IPS DF 6.9 (cell line): ENCODE data around the gene TNRC6A.
"Not testable (repeated sequence)": the region's sequence is repeated elsewhere in the genome, so short reads cannot be mapped to it uniquely, and the experiment has no call there.

ENCODE experiments used
- DNase-seq: peaks from one replicate; pipeline ENCODE4 v3.0.0-alpha.2; 2013; ENCODE audit warnings: low read depth, low spot score
- H3K27ac ChIP-seq: one replicate; pipeline ENCODE4 v1.5.1; 2013; ENCODE audit warnings: low read length, control low read depth
- H3K27me3 ChIP-seq: 2 replicates; pipeline ENCODE4 v1.6.1; 2013; ENCODE audit warnings: mild to moderate bottlenecking, low read length; ENCODE audit not compliant: control insufficient read depth, insufficient read depth
- H3K36me3 ChIP-seq: 2 replicates; pipeline ENCODE4 v1.6.1; 2013; ENCODE audit warnings: low read length; ENCODE audit not compliant: control insufficient read depth, insufficient read depth
- H3K4me1 ChIP-seq: 2 replicates; pipeline ENCODE4 v1.6.1; 2013; ENCODE audit warnings: low read length; ENCODE audit not compliant: control insufficient read depth, insufficient read depth
- H3K4me3 ChIP-seq: 2 replicates; pipeline ENCODE4 v1.5.1; 2013; ENCODE audit warnings: mild to moderate bottlenecking, low read length
- H3K9me3 ChIP-seq: 2 replicates; pipeline ENCODE4 v1.6.1; 2013; ENCODE audit warnings: low read length, inconsistent platforms; ENCODE audit not compliant: control insufficient read depth, insufficient read depth
- WGBS: extraction: QIAGEN DNeasy Blood & Tissue Kit; methylation state at CpG from one replicate; pipeline ENCODE4 v1.1.7; 2013; ENCODE audit warnings: mixed read lengths, missing lambda C conversion rate; ENCODE audit not compliant: insufficient read length, insufficient coverage; 5-methylcytosine and 5-hydroxymethylcytosine counted together

TNRC6A gene

GRCh38 chr16:24696699-24697098, 32.8 kb upstream of the TNRC6A start:
- no peaks in the 10 kb centered on the region for H3K4me1 ChIP-seq
- H3K9me3 ChIP-seq, result no peaks in the 10 kb centered on the region
- H3K27me3 ChIP-seq, result no peaks in the 10 kb centered on the region
- WGBS, result no CpG with 5 or more reads among the region's 5 CpGs
- no peak for DNase-seq
- no peak overlapping the region for H3K4me3 ChIP-seq
- H3K36me3 ChIP-seq, result no peaks in the 10 kb centered on the region
- H3K27ac ChIP-seq, result no peak overlapping the region

DNA sequence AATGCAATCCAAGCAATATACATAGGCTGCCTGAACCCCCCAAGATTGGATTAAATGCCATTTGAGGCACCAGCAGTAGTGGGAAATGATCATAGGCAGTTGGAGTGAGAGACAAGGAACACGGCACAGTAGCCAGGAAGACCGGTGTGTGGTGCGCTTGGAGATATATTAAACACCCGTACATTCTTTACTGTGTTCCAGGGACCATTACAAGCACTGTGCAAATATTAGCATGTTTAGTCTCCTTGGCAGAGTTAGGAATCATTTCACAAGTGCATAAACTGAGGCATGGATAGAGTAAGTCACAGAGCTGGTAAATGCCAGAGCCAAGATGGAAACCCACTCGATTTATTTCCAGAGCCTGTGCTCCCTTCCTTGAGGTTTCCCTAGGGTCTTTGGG, 31.1 kb upstream of the TNRC6A start:
- DNase-seq, result no peak

GRCh38 chr16:24699151-24699723, 30.2 kb upstream of the TNRC6A start:
- H3K36me3 ChIP-seq, result no peaks in the 10 kb centered on the region
- no peaks in the 10 kb centered on the region for H3K27me3 ChIP-seq
- no peaks in the 10 kb centered on the region for H3K4me1 ChIP-seq
- no peak for DNase-seq
- no CpG with 5 or more reads among the region's 7 CpGs for WGBS
- no peaks in the 10 kb centered on the region for H3K9me3 ChIP-seq
- no peak overlapping the region for H3K27ac ChIP-seq
- H3K4me3 ChIP-seq, result no peak overlapping the region

More for the DNA sequence above, 31.1 kb upstream of the TNRC6A start:
- Histone ChIP-seq H3K4me3 (no peak overlapping the region), H3K4me1 (no peaks in the 10 kb centered on the region), H3K27me3 (no peaks in the 10 kb centered on the region), H3K36me3 (no peaks in the 10 kb centered on the region), H3K27ac (no peak overlapping the region), H3K9me3 (no peaks in the 10 kb centered on the region)
- WGBS, result no CpG with 5 or more reads among the region's 5 CpGs

GRCh38 chr16:24700549-24701392, 28.7 kb upstream of the TNRC6A start:
- no peaks in the 10 kb centered on the region for H3K36me3 ChIP-seq
- H3K9me3 ChIP-seq, result no peaks in the 10 kb centered on the region
- no peak for DNase-seq
- no CpG with 5 or more reads among the region's 11 CpGs for WGBS
- H3K4me1 ChIP-seq, result no peaks in the 10 kb centered on the region
- no peaks in the 10 kb centered on the region for H3K27me3 ChIP-seq
- no peak overlapping the region for H3K27ac ChIP-seq
- H3K4me3 ChIP-seq, result no peak overlapping the region

GRCh38 chr16:24701521-24701951, 27.9 kb upstream of the TNRC6A start:
- no peak for DNase-seq
- H3K27me3 ChIP-seq, result no peaks in the 10 kb centered on the region
- no peak overlapping the region for H3K27ac ChIP-seq
- H3K9me3 ChIP-seq, result no peaks in the 10 kb centered on the region
- H3K36me3 ChIP-seq, result no peaks in the 10 kb centered on the region
- no CpG with 5 or more reads among the region's 5 CpGs for WGBS
- H3K4me1 ChIP-seq, result no peaks in the 10 kb centered on the region
- H3K4me3 ChIP-seq, result no peak overlapping the region

DNA sequence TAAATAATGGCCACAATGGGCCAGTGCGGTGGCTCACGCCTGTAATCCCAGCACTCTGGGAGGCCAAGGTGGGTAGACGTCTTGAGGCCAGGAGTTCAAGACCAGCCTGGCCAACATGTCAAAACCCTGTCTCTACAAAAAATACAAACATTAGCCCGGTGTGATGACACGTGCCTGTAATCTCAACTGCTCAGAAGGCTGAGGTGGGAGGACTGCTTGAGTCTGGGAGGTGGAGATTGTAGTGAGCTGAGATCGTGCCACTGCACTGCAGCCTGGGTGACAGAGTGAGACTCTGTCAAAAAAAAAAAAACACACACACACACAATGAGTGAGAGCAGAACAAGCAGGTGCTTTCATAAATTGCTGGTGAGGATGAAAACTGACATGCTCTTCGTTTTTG, 21.7 kb upstream of the TNRC6A start:
- H3K4me1 ChIP-seq, H3K9me3 ChIP-seq, H3K27me3 ChIP-seq, H3K4me3 ChIP-seq, DNase-seq, H3K36me3 ChIP-seq, H3K27ac ChIP-seq: not testable (repeated sequence)
- no CpG with 5 or more reads among the region's 7 CpGs for WGBS

DNA sequence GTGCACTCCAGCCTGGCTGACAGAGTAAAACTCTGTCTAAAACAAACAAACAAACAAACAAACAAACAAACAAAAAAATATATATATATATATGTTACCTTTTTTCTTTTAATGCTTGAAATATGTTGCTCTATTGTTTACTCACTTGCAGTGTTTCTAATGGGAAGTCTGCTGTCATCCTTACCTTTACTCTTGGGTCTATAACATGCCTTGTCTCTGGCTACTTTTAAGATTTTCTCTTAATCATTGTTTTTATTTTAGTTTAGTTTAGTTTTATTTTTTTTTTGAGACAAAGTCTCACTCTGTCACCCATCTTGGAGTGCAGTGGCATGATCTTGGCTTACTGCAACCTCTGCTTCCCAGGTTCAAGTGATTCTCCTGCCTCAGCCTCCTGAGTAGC, 16.1 kb upstream of the TNRC6A start:
- DNase-seq, result no peak
- no peaks in the 10 kb centered on the region for H3K36me3 ChIP-seq
- H3K27ac ChIP-seq, result no peak overlapping the region

GRCh38 chr16:24717411-24717810, 12.0 kb upstream of the TNRC6A start:
- no peaks in the 10 kb centered on the region for H3K36me3 ChIP-seq
- H3K9me3 ChIP-seq, result no peaks in the 10 kb centered on the region
- no peak overlapping the region for H3K4me3 ChIP-seq
- no peak overlapping the region for H3K27ac ChIP-seq
- DNase-seq, result no peak
- H3K27me3 ChIP-seq, result no peaks in the 10 kb centered on the region
- H3K4me1 ChIP-seq, result no peaks in the 10 kb centered on the region
- WGBS, result no CpG with 5 or more reads among the region's 6 CpGs

More for the DNA sequence above, 16.1 kb upstream of the TNRC6A start:
- Histone ChIP-seq H3K4me3 (no peak overlapping the region), H3K4me1 (no peaks in the 10 kb centered on the region), H3K27me3 (no peaks in the 10 kb centered on the region), H3K9me3 (no peaks in the 10 kb centered on the region)

DNA sequence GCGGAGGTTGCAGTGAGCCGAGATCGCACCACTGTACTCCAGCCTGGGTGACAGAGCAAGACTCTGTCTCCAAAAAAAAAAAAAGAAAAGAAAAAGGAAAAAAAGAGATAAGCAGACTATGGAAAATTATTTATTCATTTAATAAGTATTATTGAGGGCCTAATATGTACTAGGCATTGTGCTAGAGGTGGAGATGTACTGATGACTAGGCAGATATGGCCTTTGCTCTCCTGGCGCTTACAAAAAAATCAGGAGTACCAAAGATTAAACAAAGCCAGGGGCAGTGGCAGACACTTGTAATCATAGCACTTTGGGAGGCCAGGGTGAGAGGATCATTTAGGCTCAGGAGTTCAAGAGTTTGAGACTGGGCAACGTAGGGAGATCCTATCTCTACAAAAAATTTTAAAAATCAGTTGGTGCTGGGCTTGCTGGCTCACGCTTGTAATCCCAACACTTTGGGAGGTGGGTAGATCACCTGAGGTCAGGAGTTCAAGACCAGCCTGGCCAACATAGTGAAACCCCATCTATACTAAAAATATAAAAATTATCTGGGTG, 10.4 kb upstream of the TNRC6A start:
- no peak for DNase-seq
- WGBS, result no CpG with 5 or more reads among the region's 6 CpGs
- Histone ChIP-seq H3K4me3 (no peak overlapping the region), H3K27me3 (no peaks in the 10 kb centered on the region), H3K4me1 (no peaks in the 10 kb centered on the region), H3K36me3 (no peaks in the 10 kb centered on the region), H3K9me3 (no peaks in the 10 kb centered on the region), H3K27ac (no peak overlapping the region)

GRCh38 chr16:24721830-24722238, 7.6 kb upstream of the TNRC6A start:
- Histone ChIP-seq H3K9me3 (no peaks in the 10 kb centered on the region), H3K27ac (no peak overlapping the region), H3K27me3 (no peaks in the 10 kb centered on the region), H3K4me1 (no peaks in the 10 kb centered on the region), H3K36me3 (no peaks in the 10 kb centered on the region), H3K4me3 (no peak overlapping the region)
- no peak for DNase-seq
- WGBS, result no CpG with 5 or more reads among the region's 6 CpGs

GRCh38 chr16:24723663-24724062, 5.8 kb upstream of the TNRC6A start:
- Histone ChIP-seq H3K4me1 (no peaks in the 10 kb centered on the region), H3K27ac (no peak overlapping the region), H3K4me3 (no peak overlapping the region), H3K27me3 (no peaks in the 10 kb centered on the region), H3K9me3 (no peaks in the 10 kb centered on the region), H3K36me3 (no peaks in the 10 kb centered on the region)
- no peak for DNase-seq
